AG08396 (cell line): ENCODE results near the gene GNAS-AS1.

Experiments used
- DNase-seq: peaks from one replicate; pipeline ENCODE4 v3.0.0; 2012; ENCODE audit warnings: low spot score, mixed read lengths

GNAS-AS1 gene

DNA sequence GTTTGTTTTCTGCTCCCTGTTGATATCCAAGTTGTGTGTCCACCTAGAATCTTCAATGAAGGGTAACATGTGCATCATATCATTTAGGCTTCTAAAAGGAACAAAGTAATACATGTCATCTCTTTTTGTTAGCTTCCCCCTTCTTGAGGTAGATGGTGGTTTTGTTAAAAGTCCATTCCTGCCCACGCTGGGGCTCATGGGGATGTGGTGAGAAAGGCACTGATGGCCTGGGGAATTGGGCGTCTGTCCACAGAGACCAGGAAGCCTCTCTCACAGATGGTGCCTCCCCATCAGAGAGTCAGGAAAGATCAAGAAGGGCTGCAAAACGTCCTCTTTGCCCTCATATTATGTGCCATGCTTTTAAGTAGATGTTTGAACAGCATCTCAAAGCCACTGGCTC, 34.3 kb upstream of the GNAS-AS1 start:
- DNase-seq = no peak

DNA sequence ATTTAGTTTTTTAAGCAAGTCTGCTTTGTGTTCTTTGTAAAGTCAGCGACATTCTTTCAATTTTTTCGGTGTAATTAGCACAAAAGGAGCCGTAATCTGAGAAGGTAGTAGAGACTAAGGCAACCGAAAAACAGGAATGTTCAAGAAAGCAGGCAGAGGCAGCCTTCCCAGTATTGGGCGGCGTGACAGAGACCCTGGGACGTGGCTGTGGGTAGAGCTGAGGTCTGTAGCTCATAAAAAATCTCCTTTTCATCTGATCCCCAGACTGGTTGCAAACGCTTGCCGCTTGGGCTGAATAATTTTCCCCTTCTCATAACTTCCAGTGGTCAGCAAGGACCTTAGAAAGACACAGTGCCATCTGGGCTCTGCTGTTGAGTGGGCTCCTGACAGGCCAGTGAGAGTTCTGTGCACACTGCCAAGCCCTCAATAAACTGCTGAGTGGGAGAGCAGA, 32.6 kb upstream of the GNAS-AS1 start:
- no peak for DNase-seq

DNA sequence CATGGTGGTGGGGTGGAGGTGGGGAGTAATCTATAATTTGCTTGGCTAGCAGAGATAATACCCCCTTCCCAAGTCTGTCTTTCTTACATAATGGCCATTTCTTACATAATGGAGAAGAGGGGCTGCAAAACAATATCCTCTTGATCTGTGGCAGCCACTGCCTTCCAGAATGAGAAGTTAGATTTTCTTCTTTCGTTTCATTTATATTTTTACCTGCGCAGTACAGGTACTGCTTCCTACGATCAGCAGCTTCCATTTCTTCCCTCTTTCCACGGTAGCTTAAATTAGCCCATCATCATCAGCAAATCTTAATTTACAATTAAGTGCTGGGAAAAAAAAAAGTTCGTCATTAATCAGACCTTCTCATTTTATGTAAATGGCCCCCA, 32.0 kb upstream of the GNAS-AS1 start:
- no peak for DNase-seq

DNA sequence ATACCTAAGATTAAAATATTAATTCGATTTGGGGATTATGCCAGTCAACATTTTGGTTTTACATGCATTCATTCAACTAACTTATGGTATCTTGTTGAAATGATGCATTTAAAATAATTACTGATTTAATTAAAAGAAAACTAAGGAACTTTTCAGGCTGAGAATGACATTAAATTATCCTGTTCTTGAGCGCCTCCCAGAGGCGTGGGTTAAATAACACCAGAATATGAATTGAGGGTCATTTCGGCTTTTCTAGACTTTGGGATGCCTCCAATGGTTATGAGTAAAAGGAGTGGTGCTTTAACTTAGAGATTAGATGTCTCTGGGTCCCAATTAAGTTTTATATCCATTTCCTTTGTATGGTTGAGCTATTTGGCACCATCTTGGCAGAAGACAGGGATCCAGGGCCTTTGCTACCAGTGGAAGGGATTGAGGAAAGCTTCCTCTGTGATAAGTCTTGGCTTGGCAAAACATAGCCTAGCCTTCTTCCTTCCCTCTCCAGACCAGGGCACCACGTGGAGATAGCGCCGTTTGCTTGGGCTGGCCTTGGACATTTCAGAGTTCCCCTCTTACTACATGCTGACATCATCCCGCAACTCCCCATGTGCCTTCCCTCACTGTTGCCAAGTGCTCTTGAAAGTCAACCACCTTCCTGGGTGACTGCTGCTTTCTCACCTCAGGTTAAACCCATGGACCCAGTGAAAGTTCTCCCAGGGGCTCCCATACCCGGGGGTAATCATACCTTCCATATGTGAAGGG, 30.5 kb upstream of the GNAS-AS1 start:
- no peak for DNase-seq

DNA sequence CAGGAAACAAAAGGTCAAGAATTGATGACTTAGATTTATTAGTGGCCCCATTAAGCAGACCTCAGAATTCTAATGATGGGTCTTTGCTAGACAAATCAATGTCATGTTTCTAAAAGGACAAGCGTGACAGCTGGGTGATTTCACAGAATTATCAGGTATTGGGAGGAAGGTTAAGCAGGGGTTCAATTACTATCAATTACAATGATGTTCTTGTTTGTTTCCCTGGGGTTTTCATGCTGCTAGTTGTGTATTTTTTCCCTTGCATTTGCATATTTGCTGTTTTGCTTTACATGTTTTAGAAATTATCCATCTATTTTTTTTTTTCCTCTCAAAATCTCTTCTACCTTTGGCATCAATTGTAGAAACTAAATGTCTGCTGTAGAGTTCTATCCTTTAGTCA, 29.7 kb upstream of the GNAS-AS1 start:
- no peak for DNase-seq

DNA sequence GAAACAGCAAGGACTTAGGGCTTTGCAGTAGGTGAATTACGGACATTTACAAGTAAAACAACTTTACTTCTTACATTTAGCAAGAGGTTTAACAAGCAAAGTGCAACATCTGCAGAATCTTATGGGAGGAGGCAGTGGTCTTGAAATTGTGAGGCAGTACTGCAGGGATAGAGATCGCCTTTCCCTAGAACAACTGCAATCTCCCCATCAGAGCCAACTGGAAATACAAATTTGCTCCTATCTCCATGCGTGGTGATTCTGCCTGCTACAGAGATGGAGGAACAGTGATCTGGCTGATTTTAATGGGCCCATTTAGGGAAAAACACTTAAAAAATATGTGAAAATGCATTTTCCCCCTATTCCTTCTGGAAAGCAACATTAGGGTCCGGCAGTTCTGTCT, 27.7 kb upstream of the GNAS-AS1 start:
- no peak for DNase-seq

DNA sequence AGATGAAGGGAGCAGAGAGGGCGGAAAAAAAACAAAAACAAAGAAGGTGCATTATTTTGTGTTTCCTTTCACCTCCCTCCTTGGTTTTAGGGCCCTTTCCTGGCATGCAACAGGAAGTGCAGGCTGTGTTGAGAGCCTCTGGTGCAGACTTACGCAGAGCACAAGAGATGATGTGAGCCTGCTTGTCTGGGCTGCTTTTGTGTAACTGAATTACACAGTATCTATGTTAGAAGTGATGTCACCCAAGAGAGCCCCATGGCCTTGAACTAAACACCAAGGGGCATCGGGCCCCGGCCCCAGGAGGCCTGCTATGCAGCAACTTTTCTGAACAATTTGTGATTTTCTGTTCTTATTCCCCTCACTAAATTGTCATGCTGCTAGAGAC, 27.3 kb upstream of the GNAS-AS1 start:
- DNase-seq = no peak

DNA sequence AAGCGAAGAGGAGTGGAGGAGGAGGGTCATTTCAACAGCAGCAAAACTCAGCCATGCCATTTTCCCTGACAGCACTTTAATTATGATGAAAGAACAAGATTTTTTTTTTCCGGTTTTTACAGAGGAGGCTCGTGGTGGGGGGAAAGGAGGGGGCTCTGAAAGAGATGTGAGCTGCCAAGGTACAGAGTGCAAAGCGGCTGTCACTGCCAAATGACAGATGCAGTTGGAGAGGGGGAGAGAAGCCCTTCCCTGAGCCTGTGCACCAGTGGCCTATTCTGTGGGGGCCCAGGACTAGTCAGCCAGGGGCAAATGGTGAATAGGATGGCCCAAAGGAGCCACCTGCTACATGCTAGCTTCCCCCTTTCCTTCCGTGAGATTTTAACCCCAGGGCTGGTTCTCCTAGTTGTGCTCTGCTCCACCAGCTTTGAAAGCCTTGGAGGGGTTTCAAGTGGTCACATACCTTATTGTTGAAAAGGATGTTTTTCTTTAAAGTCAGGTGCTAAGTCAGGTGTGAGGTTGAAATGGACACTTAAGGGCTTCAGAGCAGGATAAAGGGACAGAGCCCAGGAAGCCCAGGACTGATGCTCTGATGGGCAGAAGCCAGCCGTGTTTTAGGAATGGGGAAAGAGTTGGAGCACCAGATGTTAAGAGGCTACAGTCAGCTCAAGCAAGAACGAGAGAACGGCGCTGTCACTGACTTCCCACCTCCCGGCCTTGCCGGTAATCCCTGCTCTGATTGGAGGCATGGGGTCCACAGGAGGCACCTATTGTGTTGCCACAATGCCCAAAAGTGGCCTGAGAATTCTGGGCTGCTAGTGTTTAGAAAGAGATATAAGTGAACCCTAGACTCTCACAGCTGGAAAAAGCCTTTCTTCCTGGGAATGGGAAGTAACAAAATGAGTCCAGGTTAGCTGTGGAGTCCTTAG, 26.6 kb upstream of the GNAS-AS1 start:
- no peak for DNase-seq

DNA sequence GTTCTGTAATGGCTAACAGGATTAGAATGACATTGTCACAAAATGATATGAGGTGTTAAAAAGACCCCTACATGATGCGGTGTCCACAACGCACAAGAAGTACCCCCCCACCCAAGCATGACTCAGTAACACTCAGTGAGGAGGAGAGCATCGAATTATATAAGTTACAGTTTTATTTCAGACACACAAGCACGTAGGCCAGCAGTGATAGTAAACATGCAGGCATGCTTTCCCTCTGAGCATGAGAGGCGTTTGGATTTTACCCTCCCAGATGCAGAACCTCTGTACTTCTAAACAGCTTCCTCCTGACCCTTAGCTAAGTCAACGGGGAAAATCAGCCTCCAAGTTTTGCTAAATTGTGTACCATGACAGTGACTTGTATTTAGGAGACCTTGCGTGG, 25.7 kb upstream of the GNAS-AS1 start:
- DNase-seq = no peak

DNA sequence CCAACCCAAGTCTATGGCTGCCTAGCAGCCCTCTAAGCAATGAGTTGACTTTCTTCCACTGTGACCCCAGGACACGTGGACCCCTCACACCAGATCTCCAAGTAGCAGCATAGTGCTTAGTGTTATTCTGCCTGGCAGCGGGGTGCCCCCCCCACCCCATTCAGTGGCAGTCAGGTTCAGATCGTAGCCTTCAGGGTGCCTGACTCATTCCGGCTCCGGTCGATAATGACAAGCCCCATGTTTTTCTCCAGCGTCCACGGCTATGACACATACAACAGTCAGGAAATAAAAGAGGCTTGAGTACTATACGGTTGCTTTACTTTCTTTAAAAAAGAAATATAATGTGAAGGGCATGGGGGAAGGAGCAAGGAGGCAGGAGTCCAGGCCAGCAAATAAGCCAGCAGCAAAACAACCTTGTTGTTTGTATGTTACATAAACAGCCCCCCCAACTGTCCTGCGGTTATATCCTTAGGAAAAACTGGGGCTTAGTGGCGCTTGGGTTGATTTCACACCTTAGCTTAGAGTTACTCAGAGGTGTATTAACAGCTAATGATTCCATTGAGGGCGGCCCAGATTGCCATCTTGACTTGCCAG, 24.9 kb upstream of the GNAS-AS1 start:
- DNase-seq = no peak

DNA sequence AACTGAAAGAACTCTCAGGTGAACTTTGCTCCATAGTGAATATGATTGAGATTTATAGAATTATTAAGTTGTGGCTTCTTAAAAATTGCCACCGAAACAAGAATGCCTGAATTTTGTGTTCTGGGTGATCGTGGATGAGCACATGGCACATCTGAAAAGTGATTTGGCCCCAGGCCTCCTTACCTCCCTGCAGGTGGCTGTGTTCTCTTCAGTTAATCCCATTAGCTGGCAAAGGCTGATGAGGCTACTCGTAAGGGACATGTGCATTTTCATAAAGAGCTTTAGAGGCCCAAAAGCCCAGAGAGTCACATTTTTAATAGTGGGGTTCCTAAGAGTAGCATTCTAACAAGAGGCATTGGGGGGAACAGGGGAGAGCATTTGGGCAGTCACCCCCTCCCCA, 24.4 kb upstream of the GNAS-AS1 start:
- no peak for DNase-seq

DNA sequence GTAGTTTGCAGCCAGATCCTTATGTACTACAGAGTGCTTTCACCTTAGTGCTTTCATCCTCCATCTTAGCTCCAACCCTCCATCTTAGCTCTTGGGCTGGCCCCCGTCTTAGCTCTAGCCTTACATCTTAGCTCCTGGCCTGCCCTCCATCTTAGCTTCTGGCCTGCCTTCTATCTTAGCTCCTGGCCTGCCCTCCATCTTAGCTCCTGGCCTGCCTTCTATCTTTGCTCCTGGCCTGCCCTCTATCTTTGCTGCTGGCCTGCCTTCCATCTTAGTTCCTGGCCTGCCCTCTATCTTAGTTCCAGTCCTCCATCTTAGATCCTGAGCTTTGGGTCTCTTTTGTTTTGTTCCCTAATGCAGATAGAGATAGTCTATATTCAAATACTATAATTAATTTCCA, 23.8 kb upstream of the GNAS-AS1 start:
- DNase-seq = no peak

DNA sequence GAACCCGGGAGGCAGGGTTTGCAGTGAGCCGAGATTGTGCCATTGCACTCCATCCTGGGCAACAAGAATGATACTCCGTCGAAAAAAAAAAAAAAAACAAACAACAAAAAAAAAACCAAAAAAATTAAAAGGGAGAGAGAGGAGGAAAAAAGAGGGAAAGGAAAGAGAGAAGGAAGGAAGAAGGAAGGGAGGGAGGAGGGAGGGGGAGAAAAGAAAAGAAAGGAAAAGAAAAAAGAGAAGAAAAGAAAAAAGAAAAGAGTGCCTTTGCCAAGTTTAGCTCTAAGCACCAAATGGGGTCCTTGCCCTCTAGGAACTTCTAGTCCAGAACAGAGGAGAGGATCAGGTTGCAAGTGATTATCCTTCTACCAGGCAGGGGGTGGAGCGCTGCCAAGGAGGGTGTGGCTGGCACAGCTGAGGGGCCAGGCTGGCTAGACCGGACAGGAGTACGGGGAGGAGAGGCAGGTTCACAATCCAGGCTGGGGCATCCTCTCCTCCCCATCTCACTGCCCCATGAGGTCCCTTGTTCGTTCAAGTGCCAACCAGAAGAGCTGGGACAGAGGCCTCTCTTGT, 20.9 kb upstream of the GNAS-AS1 start:
- DNase-seq = no peak

DNA sequence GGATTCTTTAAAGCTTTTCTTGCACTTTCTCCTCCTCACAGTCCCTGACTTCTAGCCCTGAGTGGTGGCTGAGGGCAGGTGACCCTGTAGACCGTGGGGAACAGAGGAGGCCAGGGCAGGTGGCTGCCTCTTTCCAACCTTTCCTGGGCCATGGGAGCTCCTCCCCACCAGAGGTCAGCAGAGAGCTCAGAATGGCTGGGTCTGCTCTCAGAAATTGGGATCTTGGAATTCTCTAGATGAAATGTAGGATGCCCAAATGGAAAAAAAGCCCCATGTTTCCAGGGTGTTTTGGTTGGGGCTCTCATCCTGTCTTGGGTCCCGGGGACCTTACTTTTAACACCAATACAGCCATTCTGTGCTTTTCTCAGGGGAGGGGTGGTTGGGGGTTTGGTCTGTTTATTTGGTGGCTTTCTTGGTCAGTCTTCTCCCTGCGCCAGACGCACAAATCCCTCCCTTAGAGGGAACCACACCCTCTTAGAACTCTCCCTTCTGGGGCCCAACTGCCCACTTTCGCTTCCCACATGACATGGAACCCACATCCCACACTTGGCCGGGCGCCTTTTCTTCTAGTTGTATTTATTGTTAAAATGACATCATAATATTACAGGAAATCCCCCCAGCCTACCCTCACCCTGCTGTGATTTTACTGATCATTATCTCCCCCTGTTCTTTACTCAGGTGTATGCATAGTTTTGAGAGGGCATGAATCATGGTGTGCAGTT, 19.8 kb upstream of the GNAS-AS1 start:
- DNase-seq = peak; percentile 82

DNA sequence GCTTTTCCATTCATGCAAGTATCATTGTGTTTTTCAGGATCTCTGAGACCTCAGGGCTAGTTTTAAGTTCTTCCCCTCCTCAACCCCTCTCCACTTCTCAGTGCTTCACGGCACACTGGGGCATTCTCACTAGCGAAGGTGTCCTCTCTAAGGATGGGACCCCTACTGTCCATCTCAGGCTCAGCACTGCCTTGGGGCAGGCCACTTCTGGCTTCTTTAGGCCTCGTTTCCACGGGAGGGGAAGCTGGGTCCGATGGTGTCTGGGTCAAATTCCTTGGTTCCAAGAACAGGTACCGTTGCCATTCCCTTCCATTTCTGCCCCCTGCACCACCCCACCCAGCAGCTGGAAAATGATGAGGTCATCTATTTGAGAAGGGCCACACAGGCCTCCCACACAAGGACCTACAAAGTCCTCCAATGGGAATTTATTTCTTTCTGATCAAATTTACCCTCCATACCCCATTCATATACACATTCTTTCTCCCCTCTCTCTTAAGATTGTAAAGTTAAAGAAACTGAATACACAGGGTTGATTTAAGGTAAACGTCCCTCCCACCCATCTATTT, 19.0 kb upstream of the GNAS-AS1 start:
- DNase-seq = no peak

DNA sequence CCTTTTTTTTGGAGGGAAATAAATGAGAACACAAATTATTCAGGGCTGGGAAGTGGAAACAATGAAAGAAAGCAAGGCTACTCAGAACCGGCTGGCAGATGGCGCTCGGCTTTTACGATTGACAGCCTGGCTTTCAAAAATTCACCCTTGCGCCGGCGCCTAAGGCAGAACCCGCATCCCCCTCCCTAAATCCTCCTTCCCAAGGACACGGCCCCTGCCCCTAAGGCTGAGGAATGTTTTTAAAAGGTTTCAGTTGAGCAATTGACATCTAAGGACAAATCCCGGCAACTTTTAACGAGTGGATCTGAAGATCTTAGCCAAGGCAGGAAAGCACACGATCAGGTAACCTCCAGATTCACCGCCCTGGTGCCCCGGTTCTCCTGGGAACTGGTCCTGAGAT, 18.1 kb upstream of the GNAS-AS1 start:
- no peak for DNase-seq

DNA sequence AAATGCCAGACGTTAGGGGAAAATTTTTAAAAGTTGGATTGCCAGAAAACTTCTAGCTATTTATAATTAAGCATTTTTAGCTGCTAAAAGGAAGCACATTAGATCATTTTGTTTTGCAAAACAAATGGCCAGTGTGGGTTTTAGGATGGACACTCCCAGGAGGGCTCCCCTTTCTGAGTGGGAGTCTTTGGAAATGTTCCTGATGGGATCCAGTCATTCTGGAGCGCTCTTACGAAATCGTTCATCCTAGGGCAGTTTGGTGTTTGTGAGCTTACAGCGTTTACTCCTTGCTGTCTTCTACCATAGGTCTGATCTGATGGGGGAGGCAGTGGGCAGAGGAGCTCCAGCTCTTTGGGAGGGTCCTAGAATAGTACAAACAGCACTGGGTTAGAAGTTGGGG, 16.5 kb upstream of the GNAS-AS1 start:
- DNase-seq = no peak

DNA sequence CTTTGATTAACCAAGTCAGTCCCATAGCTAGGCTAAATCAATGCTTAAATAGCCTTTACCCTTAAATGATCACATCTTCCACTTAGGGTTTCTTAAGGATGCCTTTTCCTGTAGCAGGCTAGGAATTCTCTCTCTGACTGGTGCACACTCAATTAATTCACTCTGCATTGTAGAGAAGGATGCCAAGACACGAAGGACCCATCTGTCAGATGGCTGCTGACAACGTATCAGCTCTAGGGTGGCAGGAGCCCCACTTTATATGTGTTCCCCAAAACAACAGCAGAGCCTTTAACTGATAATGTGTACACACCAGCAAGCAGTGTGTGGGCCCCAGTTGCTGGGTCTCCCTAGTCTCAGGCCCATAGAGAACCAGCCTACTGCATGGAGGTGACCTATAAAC, 15.1 kb upstream of the GNAS-AS1 start:
- DNase-seq = no peak

DNA sequence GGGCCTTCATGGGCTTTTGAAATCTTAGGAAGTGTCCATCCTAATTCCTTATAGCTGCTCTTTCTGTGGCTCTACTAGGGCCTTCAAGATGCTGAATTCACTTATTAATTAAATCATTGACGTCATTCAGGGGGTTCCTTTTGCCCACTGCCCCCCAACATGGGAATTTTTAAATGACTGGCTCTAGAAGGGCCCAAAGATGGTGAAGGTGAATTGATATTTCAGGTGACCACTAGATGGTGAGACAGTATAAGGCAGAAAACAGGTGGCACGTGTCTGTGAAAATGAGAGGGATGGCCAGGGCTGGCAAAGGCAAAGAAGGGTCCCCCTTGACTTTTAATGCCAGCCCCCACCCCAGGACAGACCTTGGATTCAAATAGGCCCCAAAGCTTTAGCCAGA, 13.6 kb upstream of the GNAS-AS1 start:
- DNase-seq = no peak

DNA sequence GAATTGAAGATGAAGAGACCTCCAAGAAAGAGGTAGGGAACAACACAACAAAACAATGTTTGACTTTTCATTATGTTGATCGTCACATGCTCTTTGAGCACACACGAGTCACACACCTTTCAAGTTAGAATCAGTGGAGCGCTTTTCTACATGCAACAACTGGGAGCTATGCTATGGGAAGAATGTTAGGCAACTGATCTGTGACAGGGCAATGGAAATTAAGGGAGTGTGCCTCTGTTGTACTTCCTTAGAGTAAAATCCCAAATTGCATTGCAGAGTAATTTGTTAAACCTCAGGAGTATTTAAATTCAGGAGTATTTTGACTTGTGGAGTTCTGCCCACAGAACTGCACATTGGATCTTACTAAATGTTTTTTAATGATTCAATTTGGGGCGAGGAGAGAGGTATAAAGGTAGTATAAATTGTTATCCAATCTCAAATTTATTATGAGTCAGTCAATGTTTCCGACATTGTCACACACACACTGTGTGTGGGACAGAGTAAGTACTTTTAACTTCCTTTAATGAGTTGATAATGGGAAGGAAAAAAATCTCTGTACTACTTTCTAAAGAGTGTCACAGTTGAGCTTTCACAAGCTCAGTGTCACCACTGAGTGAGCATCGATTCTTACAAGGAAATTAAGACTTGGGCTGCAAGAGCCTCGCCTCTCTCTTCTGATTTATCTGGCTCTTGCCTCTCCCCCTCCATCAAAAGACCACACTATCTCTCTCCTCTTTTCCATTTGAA, 12.5 kb upstream of the GNAS-AS1 start:
- DNase-seq = no peak
